AG09309 (cell line): ENCODE results near the gene SAP30BP.

Experiments
- DNase-seq: peaks from one replicate; pipeline ENCODE4 v3.0.0-alpha.2; 2010; ENCODE audit warnings: low read depth
- H3K4me3 ChIP-seq: 2 replicates; pipeline ENCODE4 v1.5.1; 2011; ENCODE audit warnings: mild to moderate bottlenecking, low read depth, low read length, moderate library complexity; ENCODE audit not compliant: control insufficient read depth
- TF ChIP-seq, protein P1 (sequence below): IDR thresholded peaks from 2 replicates; pipeline ENCODE4 v1.5.1; 2011; ENCODE audit warnings: mild to moderate bottlenecking, low read depth, low read length, inconsistent platforms; ENCODE audit not compliant: insufficient read depth, control insufficient read depth; ENCODE audit errors: missing control alignments

SAP30BP gene

DNA sequence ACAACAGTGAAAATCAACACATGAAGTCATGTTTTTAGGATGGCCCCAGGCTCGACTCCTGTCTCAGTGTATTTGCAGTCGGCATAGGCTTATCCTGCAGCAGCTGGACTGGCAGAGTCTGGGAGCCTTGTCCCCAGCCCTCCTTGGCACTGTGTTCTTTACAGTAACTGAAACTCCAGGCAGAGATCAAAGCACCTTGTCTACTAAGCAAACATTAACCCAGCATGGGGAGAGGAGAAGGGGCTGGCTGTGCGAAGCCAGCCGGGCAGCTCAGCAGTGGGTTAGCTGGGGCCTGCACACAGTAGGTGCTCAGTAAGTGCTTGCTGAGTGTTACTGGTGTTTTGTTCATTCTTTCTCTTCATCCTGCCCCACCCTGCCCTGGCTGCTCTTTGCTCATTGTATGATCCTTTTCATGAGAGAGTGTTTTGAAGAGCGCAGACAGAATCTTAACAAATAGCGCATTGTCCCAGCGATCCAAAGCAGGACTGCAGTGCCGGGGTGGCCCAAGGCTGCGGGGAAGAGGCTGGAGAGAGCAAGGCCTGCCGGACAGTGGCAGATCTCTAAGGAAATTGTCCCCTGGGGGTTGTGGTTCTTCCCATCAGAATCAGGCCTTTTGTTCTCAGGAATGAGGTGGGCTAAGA, 30.6 kb downstream of the SAP30BP start:
- TF ChIP-seq, protein P1, sequence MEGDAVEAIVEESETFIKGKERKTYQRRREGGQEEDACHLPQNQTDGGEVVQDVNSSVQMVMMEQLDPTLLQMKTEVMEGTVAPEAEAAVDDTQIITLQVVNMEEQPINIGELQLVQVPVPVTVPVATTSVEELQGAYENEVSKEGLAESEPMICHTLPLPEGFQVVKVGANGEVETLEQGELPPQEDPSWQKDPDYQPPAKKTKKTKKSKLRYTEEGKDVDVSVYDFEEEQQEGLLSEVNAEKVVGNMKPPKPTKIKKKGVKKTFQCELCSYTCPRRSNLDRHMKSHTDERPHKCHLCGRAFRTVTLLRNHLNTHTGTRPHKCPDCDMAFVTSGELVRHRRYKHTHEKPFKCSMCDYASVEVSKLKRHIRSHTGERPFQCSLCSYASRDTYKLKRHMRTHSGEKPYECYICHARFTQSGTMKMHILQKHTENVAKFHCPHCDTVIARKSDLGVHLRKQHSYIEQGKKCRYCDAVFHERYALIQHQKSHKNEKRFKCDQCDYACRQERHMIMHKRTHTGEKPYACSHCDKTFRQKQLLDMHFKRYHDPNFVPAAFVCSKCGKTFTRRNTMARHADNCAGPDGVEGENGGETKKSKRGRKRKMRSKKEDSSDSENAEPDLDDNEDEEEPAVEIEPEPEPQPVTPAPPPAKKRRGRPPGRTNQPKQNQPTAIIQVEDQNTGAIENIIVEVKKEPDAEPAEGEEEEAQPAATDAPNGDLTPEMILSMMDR = no peak
- no peak for DNase-seq
- H3K4me3 ChIP-seq = no peak overlapping the region

DNA sequence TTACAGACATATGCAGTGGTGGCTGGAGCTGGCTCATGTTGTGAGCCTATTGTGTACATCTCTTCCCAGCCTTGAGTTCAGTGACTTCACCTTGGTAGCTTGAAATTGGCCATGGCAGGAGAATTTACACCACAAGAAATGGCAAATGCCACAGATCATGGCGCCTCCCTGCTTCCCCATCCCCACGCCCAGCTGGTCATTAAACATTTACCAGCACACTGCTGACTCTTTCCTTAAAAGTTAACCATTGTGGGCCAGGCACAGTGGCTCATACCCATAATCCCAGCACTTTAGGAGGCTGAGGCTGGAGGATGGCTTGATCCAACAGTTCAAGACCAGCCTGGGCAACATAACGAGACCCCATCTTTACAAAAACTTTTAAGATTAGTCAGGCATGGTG, 31.5 kb downstream of the SAP30BP start:
- no peak for DNase-seq
- TF ChIP-seq, protein P1 = no peak

DNA sequence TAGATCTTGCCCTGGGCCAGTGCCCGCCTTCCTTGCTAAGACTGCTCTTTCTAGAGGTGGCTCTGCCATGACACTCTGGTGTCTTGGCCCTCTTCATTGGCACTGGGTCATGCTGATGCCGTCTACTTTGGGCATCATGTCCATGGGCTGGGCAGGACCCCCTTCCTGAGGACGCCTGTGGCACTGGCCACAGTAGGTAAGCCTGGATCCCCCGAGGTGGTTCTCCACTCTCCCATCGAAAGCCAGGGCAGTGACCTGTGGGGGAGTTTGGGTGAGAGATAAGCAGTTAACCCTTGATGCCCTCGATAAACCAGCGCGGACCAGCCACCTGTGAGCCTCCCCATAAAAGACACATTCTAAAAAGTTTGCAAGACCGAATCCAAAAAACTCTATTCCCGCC, 34.1 kb downstream of the SAP30BP start:
- TF ChIP-seq, protein P1 = no peak
- DNase-seq = no peak

More for the DNA sequence above, 31.5 kb downstream of the SAP30BP start:
- no peak overlapping the region for H3K4me3 ChIP-seq

DNA sequence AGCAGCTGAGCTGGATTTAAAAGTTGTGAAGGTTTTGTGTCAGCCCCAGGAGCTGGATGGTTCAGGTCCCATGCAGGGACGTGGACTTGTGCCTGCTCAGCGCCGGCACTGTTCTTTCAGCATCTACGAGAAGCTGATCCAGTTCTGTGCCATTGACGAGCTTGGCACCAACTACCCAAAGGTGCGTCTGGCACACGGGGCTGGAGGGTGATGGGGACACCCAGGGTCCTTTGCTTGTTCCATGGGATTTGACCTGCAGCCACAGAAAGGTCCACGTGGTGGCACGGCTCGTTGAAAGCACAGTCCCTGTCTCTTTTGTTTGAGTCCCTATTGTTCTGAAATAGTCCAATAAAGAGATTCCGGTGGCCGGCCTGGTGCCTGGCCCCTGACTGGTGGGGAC, 36.1 kb downstream of the SAP30BP start:
- no peak for DNase-seq
- H3K4me3 ChIP-seq = no peak overlapping the region
- TF ChIP-seq, protein P1 = no peak

More for the DNA sequence above, 34.1 kb downstream of the SAP30BP start:
- no peak overlapping the region for H3K4me3 ChIP-seq

DNA sequence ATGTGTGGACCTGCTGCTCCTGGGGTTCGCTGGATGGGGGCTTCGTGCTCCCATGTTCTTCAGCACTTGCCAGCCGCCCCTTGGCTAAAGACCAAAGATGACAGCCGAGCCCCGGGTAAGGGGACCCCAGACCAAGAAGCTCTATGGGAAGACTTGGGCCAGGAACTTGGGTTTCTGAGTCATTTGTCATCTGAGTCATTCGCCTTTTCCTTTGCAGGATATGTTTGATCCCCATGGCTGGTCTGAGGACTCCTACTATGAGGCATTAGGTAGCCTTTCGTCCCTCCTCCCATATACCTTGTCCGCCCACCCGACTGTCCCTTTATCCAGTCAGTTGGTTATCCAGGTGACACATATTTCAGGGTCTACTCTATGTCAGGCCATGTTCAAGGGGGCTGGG, 36.5 kb downstream of the SAP30BP start:
- H3K4me3 ChIP-seq = no peak overlapping the region
- TF ChIP-seq, protein P1 = no peak
- no peak for DNase-seq

DNA sequence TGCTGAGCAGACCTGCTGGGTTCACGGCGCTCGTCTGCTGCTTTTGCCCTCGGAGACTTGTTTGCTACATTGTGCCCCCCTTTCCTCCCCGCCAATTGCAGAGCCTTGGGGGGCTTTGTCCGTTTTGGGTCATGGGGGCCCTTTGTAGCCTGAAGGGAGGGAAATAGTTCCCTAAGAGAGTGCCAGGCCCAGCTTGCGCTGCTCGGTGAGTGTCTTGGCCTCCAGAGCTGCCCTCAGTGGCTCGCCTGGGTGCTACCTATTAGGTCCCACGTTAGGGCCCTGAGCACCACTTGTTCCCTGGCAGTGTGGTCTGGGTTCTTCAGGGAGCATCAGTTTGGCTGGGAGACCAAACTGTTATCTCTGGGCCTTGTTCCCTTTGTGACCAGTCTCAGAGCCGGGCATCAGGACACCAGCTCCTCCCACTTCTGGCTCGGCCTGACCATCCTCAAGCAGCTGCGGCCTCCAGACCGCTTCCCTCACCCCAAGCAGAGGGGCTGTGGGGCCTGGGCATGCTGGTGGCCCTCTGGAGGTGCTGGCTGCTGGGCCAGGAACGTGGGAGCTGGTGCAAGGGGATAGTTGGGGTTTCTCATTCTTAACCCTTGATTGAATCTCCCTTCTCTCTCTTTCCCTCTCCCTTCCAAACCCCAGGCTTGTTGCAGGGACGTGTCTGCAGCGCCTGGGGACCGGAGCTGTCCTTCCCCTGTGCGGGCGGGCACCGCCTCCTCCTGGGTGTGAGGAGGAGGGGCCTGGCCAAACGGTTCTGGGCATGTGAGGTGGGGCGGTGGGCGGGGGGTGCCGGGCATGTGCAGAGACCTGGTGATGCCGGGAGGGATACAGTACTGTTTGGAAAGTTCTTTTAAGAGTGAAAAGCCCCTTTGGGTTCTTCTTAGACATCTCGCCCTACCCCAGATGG, 38.1 kb downstream of the SAP30BP start:
- TF ChIP-seq, protein P1 = no peak
- no peak for DNase-seq
- no peak overlapping the region for H3K4me3 ChIP-seq
